Subcutaneous adipose tissue (tissue), 4 donors: ENCODE data around the gene SEC31A. TPM values are rescaled to one million over a fixed set of nuclear protein-coding genes. Genes with fewer than 3 reads are reported as not detected.

ENCODE experiments used
- CTCF ChIP-seq: fragments of 450-650 bp; IDR thresholded peaks from one replicate; pipeline ENCODE4 v1.5.1; 2016; ENCODE audit warnings: low read depth, mild to moderate bottlenecking, control low read depth, antibody characterized with exemption, moderate library complexity
- total RNA-seq, 4 donors: library from RNA; depleted of rRNA; stranded (reverse); fragments of >200 nt; gene quantifications; one replicate each; pipeline ENCODE4 v1.1.0, GENCODE V29; 2016

Gene SEC31A
- total RNA-seq, 4 donors from 2014 or later, result 178 to 276 (median 203) TPM

DNA sequence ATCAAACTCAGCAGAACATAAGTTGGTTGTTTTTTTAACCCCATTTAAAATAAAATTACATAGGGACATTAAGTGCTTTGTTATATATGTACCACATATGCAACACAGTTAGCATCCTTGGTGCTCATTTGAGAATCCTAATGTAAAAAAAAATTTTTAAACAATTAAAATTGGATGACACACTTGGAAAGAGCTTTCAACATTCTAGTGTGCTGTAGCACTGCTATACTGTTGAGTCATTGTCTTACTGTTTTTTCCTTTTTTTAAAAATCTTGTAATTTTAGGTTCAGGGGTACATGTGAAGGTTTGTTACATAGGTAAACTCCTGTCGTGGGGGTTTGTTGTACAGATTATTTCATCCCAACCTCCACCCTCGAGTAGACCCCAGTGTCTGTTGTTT lies 22.4 kb upstream of the SEC31A start:
- no peak for TF ChIP-seq CTCF

DNA sequence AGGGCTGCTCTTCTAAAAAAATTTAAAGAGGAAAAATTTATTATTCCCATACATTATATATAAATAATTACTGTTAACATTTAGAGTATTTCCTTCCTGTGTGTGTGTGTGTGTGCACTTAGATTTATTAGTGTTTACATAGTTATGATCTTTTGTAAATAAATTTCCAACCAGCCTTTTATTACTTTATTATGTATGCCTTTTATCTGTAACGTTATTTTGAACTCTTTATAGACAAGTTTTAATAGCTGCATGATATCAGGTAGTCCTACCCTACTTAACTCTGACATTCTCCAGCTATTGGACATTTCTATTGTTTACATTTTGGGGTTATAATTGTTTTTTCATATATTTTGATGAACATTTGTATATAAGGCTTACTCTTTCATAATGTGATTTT lies 18.4 kb upstream of the SEC31A start:
- no peak for TF ChIP-seq CTCF

DNA sequence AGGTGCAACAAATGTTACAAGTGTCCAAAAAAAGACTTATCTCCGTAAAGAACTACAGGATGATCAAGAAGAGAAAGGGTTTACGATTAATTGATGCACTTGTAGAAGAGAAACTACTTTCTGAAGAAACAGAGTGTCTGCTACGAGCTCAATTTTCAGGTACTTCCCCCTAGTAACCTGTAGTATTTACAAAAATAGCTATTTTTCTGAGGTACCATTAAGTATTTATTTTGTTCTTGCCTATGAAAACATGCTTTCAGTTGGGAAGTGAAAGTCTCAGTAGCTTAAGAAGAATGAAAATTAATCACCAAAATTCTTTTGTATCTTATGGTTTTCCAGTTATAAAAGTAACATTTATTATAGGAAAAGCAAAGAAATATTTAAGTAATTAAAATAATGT lies 15.5 kb upstream of the SEC31A start:
- TF ChIP-seq CTCF, result no peak

GRCh38 chr4:82905205-82905604 lies 14.3 kb upstream of the SEC31A start:
- no peak for TF ChIP-seq CTCF

- no peak for TF ChIP-seq CTCF
Measured at GRCh38 chr4:82903737-82904136, 12.8 kb upstream of the SEC31A start.

- no peak for TF ChIP-seq CTCF
Measured at GRCh38 chr4:82901183-82901718, 10.3 kb upstream of the SEC31A start.

GRCh38 chr4:82900411-82901182 lies 9.6 kb upstream of the SEC31A start, which contains the start of gene THAP9:
TSS of gene THAP9 (plus strand) at chr4:82900735. CDS start at chr4:82900803, 68 bp downstream.
- TF ChIP-seq CTCF, result no peak
